GM21825 (cell line): Measurements from ENCODE around the gene PHACTR1.

Source experiments
- ATAC-seq: cut with Tn5 transposase; IDR thresholded peaks from one replicate; pipeline ENCODE4 v1.9.1; 2021; ENCODE audit warnings: mild to moderate bottlenecking, moderate library complexity; ENCODE audit not compliant: unreplicated experiment

Gene PHACTR1

GRCh38 chr6:13178107-13178506 lies 461.5 kb downstream of the PHACTR1 start:
- ATAC-seq = no peak

GRCh38 chr6:13180538-13180937 lies 464.0 kb downstream of the PHACTR1 start:
- ATAC-seq = no peak

GRCh38 chr6:13181393-13181792 lies 464.8 kb downstream of the PHACTR1 start:
- ATAC-seq = no peak

- no peak for ATAC-seq
Measured at GRCh38 chr6:13183415-13184088, 467.0 kb downstream of the PHACTR1 start.

GRCh38 chr6:13184089-13184468 lies 467.5 kb downstream of the PHACTR1 start:
- no peak for ATAC-seq

GRCh38 chr6:13184547-13184946 lies 468.0 kb downstream of the PHACTR1 start:
- no peak for ATAC-seq

GRCh38 chr6:13186861-13187260 lies 470.3 kb downstream of the PHACTR1 start:
- ATAC-seq = no peak

GRCh38 chr6:13187692-13188091 lies 471.1 kb downstream of the PHACTR1 start:
- ATAC-seq = no peak

GRCh38 chr6:13188306-13188705 lies 471.7 kb downstream of the PHACTR1 start:
- no peak for ATAC-seq

GRCh38 chr6:13189710-13190109 lies 473.1 kb downstream of the PHACTR1 start:
- no peak for ATAC-seq

- ATAC-seq = no peak
Measured at GRCh38 chr6:13190376-13190775, 473.8 kb downstream of the PHACTR1 start.

GRCh38 chr6:13191461-13191860 lies 474.9 kb downstream of the PHACTR1 start:
- no peak for ATAC-seq

GRCh38 chr6:13194852-13195251 lies 478.3 kb downstream of the PHACTR1 start:
- no peak for ATAC-seq

- no peak for ATAC-seq
Measured at GRCh38 chr6:13195803-13196202, 479.2 kb downstream of the PHACTR1 start.

GRCh38 chr6:13198168-13198567 lies 481.6 kb downstream of the PHACTR1 start:
- no peak for ATAC-seq

GRCh38 chr6:13201336-13201735 lies 484.8 kb downstream of the PHACTR1 start:
- ATAC-seq = no peak

GRCh38 chr6:13203145-13203544 lies 486.6 kb downstream of the PHACTR1 start:
- no peak for ATAC-seq

- no peak for ATAC-seq
Measured at GRCh38 chr6:13205106-13205505, 488.5 kb downstream of the PHACTR1 start.

GRCh38 chr6:13212096-13212495 lies 495.5 kb downstream of the PHACTR1 start:
- no peak for ATAC-seq

GRCh38 chr6:13212538-13212937 lies 496.0 kb downstream of the PHACTR1 start:
- ATAC-seq = no peak

- ATAC-seq = no peak
Measured at GRCh38 chr6:13215390-13215789, 498.8 kb downstream of the PHACTR1 start.

- no peak for ATAC-seq
Measured at GRCh38 chr6:13216236-13217014, 499.9 kb downstream of the PHACTR1 start.
